Uterus (tissue), 2 donors: ENCODE results near the gene DLK2.

Experiments
- CTCF ChIP-seq, 4 experiments: fragments of 200-600 bp in 2 of 4; fragments of 450-650 bp in 2 of 4; sonication (generic) in 2 of 4; IDR thresholded peaks; one replicate each; pipeline ENCODE4 v1.5.1; 2016 to 2019; ENCODE audit warnings: antibody characterized with exemption in 4 of 4, mild to moderate bottlenecking in 2 of 4, moderate library complexity in 1 of 4
- POLR2A ChIP-seq, 2 donors: fragments of 450-650 bp; IDR thresholded peaks; one replicate each; pipeline ENCODE4 v1.6.1; 2016; ENCODE audit warnings: antibody characterized with exemption in 2 of 2, mild to moderate bottlenecking in 1 of 2, moderate library complexity in 1 of 2

GRCh38 chr6:43451939-43452338, 3.4 kb downstream of the DLK2 start:
- TF ChIP-seq CTCF (IDR thresholded peaks at IDR 0.05) = no peak
- no peak for TF ChIP-seq POLR2A (IDR thresholded peaks at IDR 0.05)
